ENCODE measurements around the gene CCDC9B.

- TF ChIP-seq CTCF (IDR thresholded peaks at IDR 0.05): no peak
- TF ChIP-seq EP300 (IDR thresholded peaks at IDR 0.05): no peak
These were observed 28.7 kb upstream of the CCDC9B start for GRCh38 chr15:40369474-40369869.
